Measurements from ENCODE around the gene WIPF1. TPM values are rescaled to one million over a fixed set of nuclear protein-coding genes. Genes with fewer than 3 reads are reported as not detected.
A peak's percentile ranks its signal among the peaks of the same experiment; 100 is the strongest.

Gene WIPF1
- total RNA-seq, 1 experiment from 2014 or later: 6.0 TPM

DNA sequence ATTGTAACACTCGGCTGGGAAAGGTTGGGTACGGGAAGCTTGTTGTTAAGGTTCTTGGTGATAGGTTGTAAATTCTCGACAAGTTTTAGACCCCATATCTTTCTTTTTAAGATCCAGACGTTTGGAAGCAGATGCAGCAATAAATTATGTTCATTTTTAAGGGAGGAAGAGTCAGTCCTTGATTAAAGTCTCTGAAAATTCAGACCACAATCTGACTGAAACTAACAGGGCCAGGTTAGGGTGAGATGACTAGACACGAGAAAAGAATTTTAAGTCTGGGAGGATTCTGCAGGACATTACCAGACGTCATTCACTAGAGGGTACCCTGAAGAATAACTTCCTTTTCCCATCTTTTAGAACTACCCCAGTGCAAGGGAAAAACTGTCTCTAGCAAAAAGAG is 16.1 kb downstream of the WIPF1 start:
- Mint-ChIP-seq H3K4me1 (ENCODE audit: insufficient read depth, unreplicated experiment) (no peaks in the 10 kb centered on the region), H3K27me3 (ENCODE audit: insufficient read depth, unreplicated experiment) (no peaks in the 10 kb centered on the region), H3K36me3 (ENCODE audit: insufficient read depth, unreplicated experiment) (peaks cover 10% of the 10 kb centered on the region), H3K4me3 (ENCODE audit: unreplicated experiment) (no peak overlapping the region), H3K27ac (ENCODE audit: low read depth, unreplicated experiment) (no peak overlapping the region), H3K9me3 (ENCODE audit: unreplicated experiment) (no peaks in the 10 kb centered on the region)
- BruUV-seq (replicated peaks): no TSS peak
- no peak for TF ChIP-seq CTCF (IDR thresholded peaks at IDR 0.05; ENCODE audit: unreplicated experiment)
- POLR2A ChIA-PET: interaction anchor here (0.8 to 1.1 kb wide), 2 partner anchors 16 to 496 kb away, joined by 3 read pairs; no protein-coding TSS in a partner anchor
- CTCF ChIA-PET: interaction anchor here (1.1 to 1.2 kb wide), 2 partner anchors 35 to 119 kb away, joined by 3 read pairs; no protein-coding TSS in a partner anchor
- no peak for DNase-seq (ENCODE audit: unreplicated experiment)
- intact Hi-C loops (cut with micrococcal nuclease): no loop called here

DNA sequence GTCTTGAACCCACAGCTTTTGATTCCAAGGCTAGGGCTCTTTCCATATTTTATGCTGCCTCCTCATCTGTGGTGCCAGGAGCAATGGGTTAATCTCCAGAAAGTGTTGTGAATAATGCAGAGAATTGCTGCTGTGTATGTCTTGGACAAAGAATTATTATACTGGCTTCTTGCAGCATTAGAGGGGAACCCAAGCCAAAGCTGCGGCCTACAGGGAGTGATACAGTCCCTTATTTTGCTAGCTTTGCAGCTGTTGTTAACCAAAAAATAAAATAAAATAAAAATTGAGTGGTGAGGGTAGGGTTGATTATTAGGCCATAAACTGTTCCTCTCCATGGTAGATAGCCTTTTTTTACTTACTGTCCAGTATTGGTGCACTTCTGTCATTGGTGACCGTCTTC is 16.7 kb downstream of the WIPF1 start:
- POLR2A ChIA-PET: interaction anchor here (0.6 to 0.8 kb wide), 2 partner anchors 496 to 895 kb away, joined by 3 to 4 read pairs; no protein-coding TSS in a partner anchor

GRCh38 chr2:174577967-174578589 is 19.5 kb downstream of the WIPF1 start:
- POLR2A ChIA-PET: interaction anchor here (1.1 to 1.4 kb wide), 2 partner anchors 15 to 110 kb away, joined by 3 read pairs; no protein-coding TSS in a partner anchor

More for the DNA sequence above, 16.7 kb downstream of the WIPF1 start:
- TF ChIP-seq CTCF (IDR thresholded peaks at IDR 0.05; ENCODE audit: unreplicated experiment): no peak
- H3K9me3 Mint-ChIP-seq (ENCODE audit: unreplicated experiment): no peaks in the 10 kb centered on the region
- CTCF ChIA-PET: interaction anchor here (0.6 to 1.2 kb wide), 9 partner anchors 16 to 1962 kb away, joined by 3 to 4 read pairs (median 3); no protein-coding TSS in a partner anchor
- H3K4me3 Mint-ChIP-seq (ENCODE audit: unreplicated experiment): no peak overlapping the region
- H3K4me1 Mint-ChIP-seq (ENCODE audit: insufficient read depth, unreplicated experiment): no peaks in the 10 kb centered on the region
- no peak overlapping the region for H3K27ac Mint-ChIP-seq (ENCODE audit: low read depth, unreplicated experiment)
- H3K36me3 Mint-ChIP-seq (ENCODE audit: insufficient read depth, unreplicated experiment): peaks cover 10% of the 10 kb centered on the region
- DNase-seq (ENCODE audit: unreplicated experiment): no peak
- no TSS peak for BruUV-seq (replicated peaks)
- intact Hi-C loops (cut with micrococcal nuclease): no loop called here
- no peaks in the 10 kb centered on the region for H3K27me3 Mint-ChIP-seq (ENCODE audit: insufficient read depth, unreplicated experiment)

More at GRCh38 chr2:174577967-174578589, 19.5 kb downstream of the WIPF1 start:
- Mint-ChIP-seq H3K27ac (ENCODE audit: low read depth, unreplicated experiment) (no peak overlapping the region), H3K9me3 (ENCODE audit: unreplicated experiment) (peaks cover 5% of the 10 kb centered on the region), H3K4me3 (ENCODE audit: unreplicated experiment) (no peak overlapping the region), H3K36me3 (ENCODE audit: insufficient read depth, unreplicated experiment) (peaks cover 6% of the 10 kb centered on the region), H3K27me3 (ENCODE audit: insufficient read depth, unreplicated experiment) (no peaks in the 10 kb centered on the region), H3K4me1 (ENCODE audit: insufficient read depth, unreplicated experiment) (peaks cover 8% of the 10 kb centered on the region)
- peak; percentile 67 for DNase-seq (ENCODE audit: unreplicated experiment)
- no TSS peak for BruUV-seq (replicated peaks)
- CTCF ChIA-PET: interaction anchor here (0.5 to 1.5 kb wide), 11 partner anchors 8 to 119 kb away, joined by 3 to 9 read pairs (median 4); no protein-coding TSS in a partner anchor
- TF ChIP-seq CTCF (IDR thresholded peaks at IDR 0.05; ENCODE audit: unreplicated experiment): peak; percentile 56
- intact Hi-C loops (cut with micrococcal nuclease): loop anchor here (1.0 kb wide), 2 partner anchors 25 to 110 kb away; no protein-coding TSS in a partner anchor
